Keratinocyte (primary cell): ENCODE measurements around the gene PPT2. TPM values are rescaled to one million over a fixed set of nuclear protein-coding genes. Genes with fewer than 3 reads are reported as not detected.
"Not testable (repeated sequence)": the region's sequence is repeated elsewhere in the genome, so short reads cannot be mapped to it uniquely, and the experiment has no call there.

Source experiments
- DNase-seq: peaks from one replicate; pipeline ENCODE4 v3.0.0-alpha.2; 2011; ENCODE audit warnings: low read depth, missing footprints, low spot score
- FAIRE-seq: peaks from 2 replicates; lab custom pipeline; 2011; peaks lifted over from hg19 to GRCh38; lab: Jason Lieb, UNC
- H2AFZ ChIP-seq: 2 replicates; pipeline ENCODE4 v1.6.0; 2012; ENCODE audit warnings: low read length, control low read depth, inconsistent platforms; ENCODE audit not compliant: control insufficient read depth
- H3K27ac ChIP-seq: 2 replicates; pipeline ENCODE4 v1.5.1; 2011; ENCODE audit warnings: low read length; ENCODE audit not compliant: control insufficient read depth, insufficient read depth
- H3K27me3 ChIP-seq: 3 replicates; pipeline ENCODE4 v1.6.0; 2011; ENCODE audit warnings: low read length; ENCODE audit not compliant: control insufficient read depth, insufficient read depth; ENCODE audit errors: extremely low read depth
- H3K36me3 ChIP-seq, 2 experiments: 2 replicates in 1 of 2; 3 replicates in 1 of 2; pipeline ENCODE4 v1.5.1; 2011; ENCODE audit warnings: low read length in 2 of 2, mild to moderate bottlenecking in 1 of 2; ENCODE audit not compliant: control insufficient read depth in 2 of 2, insufficient read depth in 2 of 2; ENCODE audit errors: extremely low read depth in 1 of 2
- H3K4me1 ChIP-seq: 3 replicates; pipeline ENCODE4 v1.5.1; 2011; ENCODE audit warnings: low read length; ENCODE audit not compliant: control insufficient read depth, insufficient read depth; ENCODE audit errors: extremely low read depth
- H3K4me2 ChIP-seq: 3 replicates; pipeline ENCODE4 v1.6.0; 2011; ENCODE audit warnings: low read depth, low read length; ENCODE audit not compliant: control insufficient read depth, insufficient read depth; ENCODE audit errors: extremely low read depth
- H3K4me3 ChIP-seq, 3 experiments: fragments of 200-600 bp in 1 of 3; sonication (generic) in 1 of 3; 2 replicates in 2 of 3; 3 replicates in 1 of 3; pipeline ENCODE4 v1.5.1; 2011 to 2016; ENCODE audit warnings: low read length in 3 of 3, mild to moderate bottlenecking in 3 of 3, control low read depth in 2 of 3, inconsistent platforms in 1 of 3, low read depth in 1 of 3, mixed read lengths in 1 of 3, mixed run types in 1 of 3, moderate library complexity in 1 of 3; ENCODE audit not compliant: control insufficient read depth in 2 of 3, insufficient read depth in 2 of 3; ENCODE audit errors: extremely low read depth in 1 of 3
- H3K79me2 ChIP-seq: 2 replicates; pipeline ENCODE4 v1.6.0; 2012; ENCODE audit warnings: low read length; ENCODE audit not compliant: control insufficient read depth, insufficient read depth
- H3K9ac ChIP-seq: 3 replicates; pipeline ENCODE4 v1.6.0; 2011; ENCODE audit warnings: low read length; ENCODE audit not compliant: control insufficient read depth, insufficient read depth; ENCODE audit errors: extremely low read depth
- H3K9me1 ChIP-seq: 3 replicates; pipeline ENCODE4 v1.6.0; 2011; ENCODE audit warnings: low read length; ENCODE audit not compliant: control insufficient read depth, insufficient read depth; ENCODE audit errors: extremely low read depth
- H3K9me3 ChIP-seq: 2 replicates; pipeline ENCODE4 v1.5.1; 2012; ENCODE audit warnings: low read depth, low read length; ENCODE audit not compliant: control insufficient read depth
- H4K20me1 ChIP-seq: 3 replicates; pipeline ENCODE4 v1.6.0; 2011; ENCODE audit warnings: low read length; ENCODE audit not compliant: control insufficient read depth, insufficient read depth; ENCODE audit errors: extremely low read depth
- EZH2 ChIP-seq: IDR thresholded peaks from one replicate; pipeline ENCODE4 v1.6.1; 2012; ENCODE audit warnings: inconsistent platforms, mild to moderate bottlenecking, low read length, moderate library complexity
- dilution Hi-C: fragments of 300-500 bp; cut with MboI; formaldehyde crosslinking; loops from one replicate; pipeline ENCODE4 v1.7.0; 2020; ENCODE audit warnings: low sequenced_read_pairs; ENCODE audit not compliant: extremely low pct_ligation_motif_present
- polyA plus RNA-seq, 5 experiments: library from polyadenylated mRNA; depleted of rRNA in 3 of 5; stranded (reverse) in 3 of 5; stranded (forward) in 1 of 5; unstranded in 1 of 5; fragments of >200 nt; gene quantifications; 1 replicate in 1 of 5; 2 replicates in 3 of 5; 3 replicates in 1 of 5; pipeline versions ENCODE4 v1.2.1 to v1.2.3, GENCODE V29; 2011 to 2012; ENCODE audit warnings: missing spikeins in 2 of 5, low read depth in 1 of 5, low replicate concordance in 1 of 5
- TF ChIP-seq, protein P1 (sequence below), 3 experiments: IDR thresholded peaks in 1 of 3; conservative IDR thresholded peaks in 1 of 3; optimal IDR thresholded peaks in 1 of 3; 2 replicates in 2 of 3; 3 replicates in 1 of 3; pipeline versions ENCODE3 to v1.5.1; 2011; ENCODE audit warnings: low read length in 3 of 3, mild to moderate bottlenecking in 3 of 3, moderate library complexity in 2 of 3, control low read depth in 1 of 3, inconsistent platforms in 1 of 3; ENCODE audit not compliant: insufficient read depth in 2 of 3; ENCODE audit errors: extremely low read depth in 1 of 3

The PPT2 gene
- polyA plus RNA-seq, 1 donor (not counting 4 experiments of a cell fraction or from before 2014, with no cell fraction given): 15.0 TPM

GRCh38 chr6:32208996-32209395 lies 55.1 kb downstream of the PPT2 start:
- TF ChIP-seq, protein P1, sequence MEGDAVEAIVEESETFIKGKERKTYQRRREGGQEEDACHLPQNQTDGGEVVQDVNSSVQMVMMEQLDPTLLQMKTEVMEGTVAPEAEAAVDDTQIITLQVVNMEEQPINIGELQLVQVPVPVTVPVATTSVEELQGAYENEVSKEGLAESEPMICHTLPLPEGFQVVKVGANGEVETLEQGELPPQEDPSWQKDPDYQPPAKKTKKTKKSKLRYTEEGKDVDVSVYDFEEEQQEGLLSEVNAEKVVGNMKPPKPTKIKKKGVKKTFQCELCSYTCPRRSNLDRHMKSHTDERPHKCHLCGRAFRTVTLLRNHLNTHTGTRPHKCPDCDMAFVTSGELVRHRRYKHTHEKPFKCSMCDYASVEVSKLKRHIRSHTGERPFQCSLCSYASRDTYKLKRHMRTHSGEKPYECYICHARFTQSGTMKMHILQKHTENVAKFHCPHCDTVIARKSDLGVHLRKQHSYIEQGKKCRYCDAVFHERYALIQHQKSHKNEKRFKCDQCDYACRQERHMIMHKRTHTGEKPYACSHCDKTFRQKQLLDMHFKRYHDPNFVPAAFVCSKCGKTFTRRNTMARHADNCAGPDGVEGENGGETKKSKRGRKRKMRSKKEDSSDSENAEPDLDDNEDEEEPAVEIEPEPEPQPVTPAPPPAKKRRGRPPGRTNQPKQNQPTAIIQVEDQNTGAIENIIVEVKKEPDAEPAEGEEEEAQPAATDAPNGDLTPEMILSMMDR (optimal IDR thresholded peaks at IDR 0.05 in 1 of 3, IDR thresholded peaks at IDR 0.05 in 1 of 3, conservative IDR thresholded peaks at IDR 0.05 in 1 of 3; ENCODE audit: extremely low read depth in 1 of 3, insufficient read depth in 2 of 3, low read length in 3 of 3): no peak
- no peak for TF ChIP-seq EZH2
- Histone ChIP-seq H3K27me3 (no peaks in the 10 kb centered on the region), H3K4me1 (no peaks in the 10 kb centered on the region), H3K9ac (no peak overlapping the region), H2AFZ (no peak overlapping the region), H4K20me1 (no peaks in the 10 kb centered on the region), H3K9me1 (no peaks in the 10 kb centered on the region), H3K4me3 (no peak overlapping the region), H3K4me2 (no peak overlapping the region), H3K79me2 (no peaks in the 10 kb centered on the region), H3K27ac (no peak overlapping the region), H3K36me3 (no peaks in the 10 kb centered on the region), H3K9me3 (no peaks in the 10 kb centered on the region)
- dilution Hi-C loops: no loop called here
- FAIRE-seq (no peak), DNase-seq (no peak)

DNA sequence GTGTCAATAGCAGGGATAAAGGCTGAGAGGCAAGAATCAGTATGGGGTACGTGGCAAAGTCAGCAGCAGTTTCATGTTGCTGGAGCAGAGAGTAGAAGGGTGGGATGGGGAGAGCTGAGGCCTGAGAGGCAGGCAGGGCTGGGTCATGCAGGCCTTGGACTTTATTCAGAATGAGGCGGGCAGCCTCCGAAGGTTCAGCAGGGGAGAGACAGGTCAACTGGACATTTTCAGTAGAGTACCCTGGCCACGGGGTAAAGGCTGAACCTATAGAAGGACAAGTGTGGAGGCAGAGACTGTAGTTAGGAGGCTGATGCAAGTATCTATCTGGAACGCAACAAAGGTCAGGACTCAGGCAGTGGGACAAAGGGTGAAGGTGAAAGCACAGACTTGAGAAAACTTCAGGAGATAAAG lies 56.3 kb downstream of the PPT2 start:
- no peak for FAIRE-seq
- Histone ChIP-seq H3K36me3 (no peaks in the 10 kb centered on the region), H4K20me1 (no peaks in the 10 kb centered on the region), H3K9me3 (no peaks in the 10 kb centered on the region), H3K9me1 (no peaks in the 10 kb centered on the region), H3K27me3 (no peaks in the 10 kb centered on the region), H3K4me3 (no peak overlapping the region), H2AFZ (no peak overlapping the region), H3K9ac (no peak overlapping the region), H3K79me2 (no peaks in the 10 kb centered on the region), H3K27ac (no peak overlapping the region), H3K4me1 (no peaks in the 10 kb centered on the region), H3K4me2 (no peak overlapping the region)
- dilution Hi-C loops: no loop called here
- DNase-seq: no peak
- TF ChIP-seq, protein P1 (optimal IDR thresholded peaks at IDR 0.05 in 1 of 3, IDR thresholded peaks at IDR 0.05 in 1 of 3, conservative IDR thresholded peaks at IDR 0.05 in 1 of 3; ENCODE audit: extremely low read depth in 1 of 3, insufficient read depth in 2 of 3, low read length in 3 of 3): no peak
- TF ChIP-seq EZH2: no peak

- H3K9ac ChIP-seq, H3K4me1 ChIP-seq, H3K4me2 ChIP-seq, DNase-seq, H3K9me1 ChIP-seq, H3K27me3 ChIP-seq, H3K9me3 ChIP-seq, H3K36me3 ChIP-seq, H4K20me1 ChIP-seq, dilution Hi-C loops, H3K4me3 ChIP-seq, H3K27ac ChIP-seq, H3K79me2 ChIP-seq, H2AFZ ChIP-seq, FAIRE-seq: not testable (repeated sequence)
These were observed 57.5 kb downstream of the PPT2 start for GRCh38 chr6:32211432-32211831.
